IMR-90 (cell line): ENCODE measurements around the gene DRD2. TPM values are rescaled to one million over a fixed set of nuclear protein-coding genes. Genes with fewer than 3 reads are reported as not detected.

ENCODE experiments used
- ATAC-seq: fragments of 200-7000 bp; cut with Tn5 transposase; 2 replicates; pipeline ENCODE4 v1.9.1; 2020; ENCODE audit warnings: low read depth, mild to moderate bottlenecking, moderate library complexity
- BruUV-seq: library from RNA; stranded (reverse); fragments of 400-500 nt; replicated peaks from 2 replicates; lab custom pipeline; 2021; lab: Mats Ljungman, UMichigan
- CTCF ChIA-PET: fragments of 300-600 bp; formaldehyde crosslinking; extraction: SDS; loops from one replicate; lab custom pipeline; 2021; ENCODE audit warnings: antibody characterized with exemption; lab: Yijun Ruan, JAX
- POLR2A ChIA-PET: fragments of 300-600 bp; sonication (Branson Sonifier 250); formaldehyde crosslinking; loops from one replicate; lab custom pipeline; 2022; ENCODE audit warnings: antibody characterized with exemption; ENCODE audit not compliant: unreplicated experiment; lab: Charles Lee
- DNase-seq: peaks from one replicate; pipeline ENCODE4 v3.0.0; 2013
- H2AFZ ChIP-seq: replicated peaks from 2 replicates; pipeline ENCODE3; 2013; ENCODE audit warnings: low read length, mild to moderate bottlenecking; ENCODE audit not compliant: poor library complexity
- H2AK5ac ChIP-seq: 2 replicates; pipeline ENCODE4 v1.6.1; 2013; ENCODE audit warnings: low read depth, low read length, inconsistent platforms
- H2AK9ac ChIP-seq: replicated peaks from 2 replicates; pipeline ENCODE3; 2013; ENCODE audit warnings: mild to moderate bottlenecking, low read depth, low read length, moderate library complexity; ENCODE audit not compliant: poor library complexity
- H2BK120ac ChIP-seq: 2 replicates; pipeline ENCODE4 v1.6.1; 2013; ENCODE audit warnings: low read depth, low read length, inconsistent platforms
- H2BK15ac ChIP-seq: 3 replicates; pipeline ENCODE4 v1.6.1; 2013; ENCODE audit warnings: low read depth, low read length, inconsistent platforms
- H2BK20ac ChIP-seq: 2 replicates; pipeline ENCODE4 v1.6.1; 2013; ENCODE audit warnings: low read depth, mild to moderate bottlenecking, inconsistent platforms, low read length, moderate library complexity
- H2BK5ac ChIP-seq: 2 replicates; pipeline ENCODE4 v1.6.1; 2013; ENCODE audit warnings: mild to moderate bottlenecking, low read depth, low read length, inconsistent platforms; ENCODE audit not compliant: poor library complexity, severe bottlenecking
- H3K14ac ChIP-seq: replicated peaks from 2 replicates; pipeline ENCODE4 v1.6.1; 2013; ENCODE audit warnings: low read depth, low read length, inconsistent platforms
- H3K18ac ChIP-seq: 2 replicates; pipeline ENCODE4 v1.6.1; 2013; ENCODE audit warnings: low read depth, low read length, control low read depth
- H3K23ac ChIP-seq: 2 replicates; pipeline ENCODE4 v1.6.1; 2013; ENCODE audit warnings: low read depth, low read length, inconsistent platforms
- H3K27ac ChIP-seq: 2 replicates; pipeline ENCODE4 v1.5.1; 2013; ENCODE audit warnings: mild to moderate bottlenecking, control low read depth, low read length; ENCODE audit not compliant: insufficient read depth
- H3K27me3 ChIP-seq: 2 replicates; pipeline ENCODE4 v1.6.1; 2013; ENCODE audit warnings: low read length; ENCODE audit not compliant: control insufficient read depth, insufficient read depth
- H3K36me3 ChIP-seq: 2 replicates; pipeline ENCODE4 v1.6.1; 2013; ENCODE audit warnings: low read length, mixed read lengths; ENCODE audit not compliant: control insufficient read depth, insufficient read depth
- H3K4ac ChIP-seq: 2 replicates; pipeline ENCODE4 v1.6.1; 2013; ENCODE audit warnings: low read depth, low read length, inconsistent platforms
- H3K4me1 ChIP-seq: 2 replicates; pipeline ENCODE4 v1.6.1; 2013; ENCODE audit warnings: low read length, mixed read lengths; ENCODE audit not compliant: control insufficient read depth, insufficient read depth
- H3K4me2 ChIP-seq: 2 replicates; pipeline ENCODE4 v1.6.1; 2013; ENCODE audit warnings: low read depth, mild to moderate bottlenecking, control low read depth, low read length, moderate library complexity
- H3K4me3 ChIP-seq: 2 replicates; pipeline ENCODE4 v1.5.1; 2013; ENCODE audit warnings: low read depth, mild to moderate bottlenecking, control low read depth, low read length, moderate library complexity; ENCODE audit not compliant: insufficient read depth
- H3K56ac ChIP-seq: 2 replicates; pipeline ENCODE4 v1.6.1; 2013; ENCODE audit warnings: low read length, inconsistent platforms; ENCODE audit not compliant: insufficient read depth; ENCODE audit errors: extremely low read depth
- H3K79me1 ChIP-seq, 2 experiments: 2 replicates each; pipeline ENCODE4 v1.6.1; 2013; ENCODE audit warnings: low read length in 2 of 2, inconsistent platforms in 1 of 2, low read depth in 1 of 2
- H3K9ac ChIP-seq: 2 replicates; pipeline ENCODE4 v1.6.1; 2013; ENCODE audit warnings: low read depth, low read length, control low read depth
- H3K9me1 ChIP-seq: 2 replicates; pipeline ENCODE4 v1.6.1; 2013; ENCODE audit warnings: low read length, inconsistent platforms; ENCODE audit not compliant: insufficient read depth
- H3K9me3 ChIP-seq: 2 replicates; pipeline ENCODE4 v1.6.1; 2013; ENCODE audit warnings: low read length; ENCODE audit not compliant: control insufficient read depth, insufficient read depth
- H4K20me1 ChIP-seq: 2 replicates; pipeline ENCODE4 v1.6.1; 2013; ENCODE audit warnings: low read length, inconsistent platforms; ENCODE audit not compliant: insufficient read depth
- H4K5ac ChIP-seq: 2 replicates; pipeline ENCODE4 v1.6.1; 2013; ENCODE audit warnings: mild to moderate bottlenecking, low read depth, low read length, control low read depth
- H4K8ac ChIP-seq, 2 experiments: 2 replicates each; pipeline ENCODE4 v1.6.1; 2013; ENCODE audit warnings: low read depth in 2 of 2, low read length in 2 of 2, control low read depth in 1 of 2, inconsistent platforms in 1 of 2
- H4K91ac ChIP-seq: 2 replicates; pipeline ENCODE4 v1.6.1; 2013; ENCODE audit warnings: low read depth, low read length, inconsistent platforms; ENCODE audit not compliant: insufficient read depth
- BHLHE40 ChIP-seq: fragments of 150-350 bp; IDR thresholded peaks from 2 replicates; pipeline ENCODE4 v1.6.1; 2016; ENCODE audit warnings: mild to moderate bottlenecking, low read depth, low read length
- CEBPB ChIP-seq: IDR thresholded peaks from 2 replicates; pipeline ENCODE4 v1.6.1; 2012; ENCODE audit warnings: low read depth, low read length, improper control_type of control experiment
- CHD1 ChIP-seq: IDR thresholded peaks from 2 replicates; pipeline ENCODE4 v1.6.1; 2012; ENCODE audit warnings: low read depth, low read length, improper control_type of control experiment
- CTCF ChIP-seq: conservative IDR thresholded peaks from 2 replicates; pipeline ENCODE4 v1.5.1; 2012; ENCODE audit warnings: mild to moderate bottlenecking, low read depth, low read length, improper control_type of control experiment
- ELK1 ChIP-seq: fragments of 150-350 bp; IDR thresholded peaks from 2 replicates; pipeline ENCODE4 v1.6.1; 2016; ENCODE audit warnings: low read depth, mild to moderate bottlenecking, low read length, moderate library complexity, borderline replicate concordance
- FOS ChIP-seq: fragments of 150-350 bp; IDR thresholded peaks from 2 replicates; pipeline ENCODE4 v1.6.1; 2016; ENCODE audit warnings: low read depth, low read length
- MAFK ChIP-seq: IDR thresholded peaks from 2 replicates; pipeline ENCODE4 v1.6.1; 2012; ENCODE audit warnings: low read depth, low read length, improper control_type of control experiment
- MXI1 ChIP-seq: IDR thresholded peaks from 2 replicates; pipeline ENCODE4 v1.6.1; 2012; ENCODE audit warnings: low read depth, mild to moderate bottlenecking, low read length, moderate library complexity, borderline replicate concordance
- NFE2L2 ChIP-seq: fragments of 150-350 bp; IDR thresholded peaks from 2 replicates; pipeline ENCODE4 v1.6.1; 2016; ENCODE audit warnings: low read depth, mild to moderate bottlenecking, low read length
- RAD21 ChIP-seq: IDR thresholded peaks from 2 replicates; pipeline ENCODE4 v1.6.1; 2012; ENCODE audit warnings: low read length, improper control_type of control experiment
- SMC3 ChIP-seq: fragments of 150-350 bp; IDR thresholded peaks from 2 replicates; pipeline ENCODE4 v1.6.1; 2016; ENCODE audit warnings: low read depth, mild to moderate bottlenecking, antibody characterized with exemption, low read length, moderate library complexity
- USF2 ChIP-seq: fragments of 150-350 bp; IDR thresholded peaks from 2 replicates; pipeline ENCODE4 v1.6.1; 2017; ENCODE audit warnings: mild to moderate bottlenecking, antibody characterized with exemption, low read length, low read depth
- WGBS, 2 experiments: methylation state at CpG; one replicate each; pipeline versions ENCODE4 v1.1.5 to v1.1.7; 2013; ENCODE audit warnings: missing lambda C conversion rate in 2 of 2; ENCODE audit not compliant: insufficient read length in 1 of 2; ENCODE audit errors: extremely low coverage in 2 of 2; 5-methylcytosine and 5-hydroxymethylcytosine counted together
- dilution Hi-C: fragments of 300-500 bp; cut with HindIII; formaldehyde crosslinking; loops from one replicate; pipeline ENCODE4 v1.14.3; 2018; ENCODE audit warnings: low sequenced_read_pairs; ENCODE audit not compliant: unreplicated experiment
- in situ Hi-C: fragments of 300-500 bp; cut with MboI; formaldehyde crosslinking; loops from 3 replicates; pipeline ENCODE4 v1.14.3; 2019; ENCODE audit warnings: low sequenced_read_pairs, inconsistent platforms, mixed read lengths
- intact Hi-C: fragments of 100-400 bp; cut with micrococcal nuclease; formaldehyde crosslinking; loops from 2 replicates; pipeline ENCODE4 v1.10.0; 2022
- polyA plus RNA-seq, 3 experiments: library from polyadenylated mRNA; depleted of rRNA; stranded (reverse); fragments of >200 nt; gene quantifications; 2 replicates each; pipeline ENCODE4 v1.2.3, GENCODE V29; 2012; ENCODE audit warnings: low replicate concordance in 1 of 3
- total RNA-seq: library from RNA; depleted of rRNA; stranded (reverse); fragments of >200 nt; gene quantifications from 2 replicates; pipeline ENCODE4 v1.2.3, GENCODE V29; 2012

The DRD2 gene
- total and polyA plus RNA-seq, 2 of the 4 experiments (the other 2 are of a cell fraction), result not detected

DNA sequence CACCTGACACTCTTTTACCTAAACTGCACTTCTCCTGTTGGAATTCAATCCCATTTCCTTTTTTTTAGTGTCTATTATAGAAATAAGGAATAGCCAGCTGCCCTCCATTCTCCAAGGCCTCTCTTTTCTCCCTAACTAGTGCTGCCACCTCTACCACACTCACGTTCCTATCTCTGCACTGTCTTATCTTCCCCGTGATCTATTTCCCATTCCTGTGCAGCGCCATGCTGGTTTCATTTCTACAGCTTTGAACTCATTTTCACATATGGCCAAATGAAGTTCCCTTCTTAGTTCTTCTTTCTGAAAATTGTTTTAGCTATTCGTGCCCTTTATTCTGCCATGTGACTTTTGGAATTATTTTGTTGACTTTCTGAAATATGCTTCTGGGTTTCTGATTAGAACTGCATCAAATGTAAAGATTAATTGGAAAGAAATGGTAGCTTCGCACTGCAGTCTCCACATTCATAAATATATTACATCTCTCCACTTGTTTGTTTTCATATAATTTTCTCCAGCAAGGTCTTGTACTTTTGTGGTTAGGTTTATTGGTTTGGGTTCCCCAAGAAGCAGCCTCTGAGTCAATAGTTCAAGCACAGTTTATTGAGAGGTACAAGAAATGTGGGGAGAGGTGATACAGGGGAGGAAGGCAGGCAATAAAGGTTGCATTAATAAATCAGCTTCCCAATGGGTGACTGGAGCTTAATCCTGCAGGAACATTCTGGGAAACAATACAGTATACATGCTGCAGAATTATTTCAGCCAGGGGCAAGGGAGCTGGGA is 43.7 kb upstream of the DRD2 start:
- Histone ChIP-seq H3K36me3 (no peaks in the 10 kb centered on the region), H4K5ac (no peak overlapping the region), H3K4me1 (no peaks in the 10 kb centered on the region), H3K4ac (no peak overlapping the region), H2BK15ac (no peak overlapping the region), H2AFZ (no peak overlapping the region), H3K4me2 (no peak overlapping the region), H3K9me3 (no peaks in the 10 kb centered on the region), H3K9me1 (no peaks in the 10 kb centered on the region), H2AK9ac (no peak overlapping the region), H3K27me3 (no peaks in the 10 kb centered on the region; the same call in 1 of the 2 replicates), H4K91ac (no peak overlapping the region), H3K4me3 (no peak overlapping the region), H2AK5ac (no peak overlapping the region), H3K23ac (no peak overlapping the region), H3K79me1 (no peaks in the 10 kb centered on the region), H2BK5ac (no peak overlapping the region), H3K56ac (no peak overlapping the region), H2BK20ac (no peak overlapping the region), H3K18ac (no peak overlapping the region), H2BK120ac (no peak overlapping the region), H3K27ac (no peak overlapping the region), H4K8ac (no peak overlapping the region), H3K14ac (no peak overlapping the region), H4K20me1 (no peaks in the 10 kb centered on the region), H3K9ac (no peak overlapping the region)
- CTCF ChIA-PET, result no interaction called here
- ATAC-seq, result no peak
- no peak for TF ChIP-seq CHD1
- TF ChIP-seq MXI1, result no peak
- no peak for TF ChIP-seq CTCF
- no peak for TF ChIP-seq FOS
- no peak for TF ChIP-seq USF2
- TF ChIP-seq BHLHE40, result no peak
- TF ChIP-seq SMC3, result no peak
- TF ChIP-seq RAD21, result no peak
- no peak for TF ChIP-seq CEBPB
- no peak for TF ChIP-seq ELK1
- no peak for TF ChIP-seq MAFK
- no peak for TF ChIP-seq NFE2L2
- intact Hi-C loops, result no loop called here
- BruUV-seq, result no TSS peak
- dilution Hi-C loops, result no loop called here
- DNase-seq, result no peak
- no CpG with 5 or more reads among the region's 5 CpGs for WGBS, 2 experiments
- in situ Hi-C loops, result no loop called here
- POLR2A ChIA-PET, result no interaction called here
